Measurements from ENCODE around the gene ZNF462.
"Not testable (repeated sequence)": the region's sequence is repeated elsewhere in the genome, so short reads cannot be mapped to it uniquely, and the experiment has no call there.

The ZNF462 gene

GRCh38 chr9:106890608-106891007 lies 27.6 kb downstream of the ZNF462 start:
- no peak for DNase-seq

DNA sequence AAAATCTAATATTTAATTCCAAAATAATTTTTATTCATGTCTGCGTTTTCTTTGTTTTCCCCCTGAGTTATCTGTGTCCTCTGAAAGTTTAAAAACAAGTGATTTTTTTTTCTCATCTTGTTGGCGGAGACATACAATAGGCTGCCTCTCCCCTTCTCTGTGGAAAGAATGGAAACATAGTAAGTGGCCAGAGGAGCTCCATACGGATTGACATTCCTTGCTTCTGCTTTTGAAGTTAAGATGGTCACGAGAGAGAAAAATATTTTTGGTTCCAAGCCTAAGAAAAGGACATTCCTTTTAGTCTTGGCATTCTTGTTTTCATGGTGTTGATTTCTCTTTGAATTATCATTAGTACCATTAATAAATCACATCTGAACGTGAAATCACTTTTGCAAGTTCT lies 28.3 kb downstream of the ZNF462 start:
- no peak for DNase-seq

- no peak for DNase-seq
Observed at GRCh38 chr9:106892632-106893031, 29.7 kb downstream of the ZNF462 start.

- DNase-seq, result no peak
Observed at GRCh38 chr9:106893088-106893487, 30.1 kb downstream of the ZNF462 start.

DNA sequence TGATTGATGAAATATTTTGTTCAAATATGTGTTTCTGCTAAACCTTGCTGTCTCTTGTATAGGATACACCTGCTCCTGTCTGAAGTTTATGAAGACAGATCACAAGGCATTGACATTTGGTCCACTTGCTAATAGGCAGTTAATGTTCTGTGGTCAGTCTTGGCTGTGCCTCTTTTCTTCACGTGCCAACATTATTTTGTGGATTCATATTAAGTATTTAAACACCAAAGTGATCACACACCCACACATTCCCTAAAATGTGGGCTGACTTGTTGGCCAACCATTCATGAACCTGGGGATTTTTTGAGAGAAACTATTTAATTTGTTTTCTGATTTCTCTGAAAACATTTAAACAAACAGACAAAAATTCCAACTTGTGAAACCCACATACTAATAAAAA lies 33.7 kb downstream of the ZNF462 start:
- DNase-seq, result no peak

DNA sequence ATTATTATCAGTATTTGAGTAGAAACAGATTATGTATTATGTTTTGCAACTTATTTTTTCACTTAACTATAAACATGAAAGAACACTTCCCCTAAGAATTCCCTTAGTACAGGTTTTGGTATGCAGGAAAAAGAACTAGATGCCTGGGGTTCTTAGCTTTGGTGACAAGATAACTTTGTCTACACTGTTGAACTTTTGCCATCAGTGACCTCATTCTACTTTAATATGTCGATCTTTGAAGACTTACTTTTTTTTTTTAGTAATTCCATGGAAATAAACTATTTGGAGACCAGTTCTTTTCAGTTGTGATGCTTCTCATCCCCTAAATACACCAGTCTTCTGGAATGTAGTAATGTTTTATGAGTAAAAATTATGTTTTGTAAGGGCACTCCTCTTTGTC lies 34.3 kb downstream of the ZNF462 start:
- no peak for DNase-seq

- DNase-seq, result no peak
Observed at GRCh38 chr9:106897751-106898150, 34.8 kb downstream of the ZNF462 start.

DNA sequence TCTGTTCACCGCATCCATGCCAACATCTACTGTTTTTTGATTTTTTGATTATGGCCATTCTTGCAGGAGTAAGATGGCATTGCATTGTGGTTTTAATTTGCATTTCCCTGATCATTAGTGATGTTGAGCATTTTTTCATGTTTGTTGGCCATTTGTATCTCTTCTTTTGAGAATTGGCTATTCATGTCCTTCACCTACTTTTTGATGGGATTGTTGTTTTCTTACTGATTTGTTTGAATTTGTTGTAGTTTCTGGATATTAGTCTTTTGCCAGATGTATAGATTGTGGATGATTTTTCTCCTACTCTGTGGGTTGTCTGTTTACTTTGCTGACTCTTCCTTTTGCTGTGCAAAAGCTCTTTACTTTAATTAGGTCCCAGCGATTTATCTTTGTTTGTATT lies 37.6 kb downstream of the ZNF462 start:
- not testable (repeated sequence) for DNase-seq

GRCh38 chr9:106906129-106906528 lies 43.2 kb downstream of the ZNF462 start:
- DNase-seq, result no peak

- no peak for DNase-seq
Observed at GRCh38 chr9:106911951-106912350, 49.0 kb downstream of the ZNF462 start.

DNA sequence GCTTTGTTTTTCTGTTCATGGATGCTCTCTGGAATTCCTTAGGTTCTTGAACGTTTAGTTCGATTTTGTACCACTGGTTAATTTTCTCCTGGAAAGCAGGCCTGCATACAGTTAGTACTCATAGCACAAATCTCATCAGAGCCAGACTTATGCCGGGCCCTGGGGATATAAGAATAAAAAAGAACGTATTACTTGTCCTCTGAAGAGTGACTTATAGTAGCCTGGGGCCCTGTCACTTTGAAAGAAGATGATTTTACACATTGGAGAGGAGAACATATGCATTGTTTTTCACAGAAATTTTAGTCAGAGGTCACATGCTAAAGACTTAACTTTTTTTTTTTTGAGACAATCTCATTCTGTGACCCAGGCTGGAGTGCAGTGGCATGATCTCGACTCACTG lies 50.3 kb downstream of the ZNF462 start:
- DNase-seq, result no peak

DNA sequence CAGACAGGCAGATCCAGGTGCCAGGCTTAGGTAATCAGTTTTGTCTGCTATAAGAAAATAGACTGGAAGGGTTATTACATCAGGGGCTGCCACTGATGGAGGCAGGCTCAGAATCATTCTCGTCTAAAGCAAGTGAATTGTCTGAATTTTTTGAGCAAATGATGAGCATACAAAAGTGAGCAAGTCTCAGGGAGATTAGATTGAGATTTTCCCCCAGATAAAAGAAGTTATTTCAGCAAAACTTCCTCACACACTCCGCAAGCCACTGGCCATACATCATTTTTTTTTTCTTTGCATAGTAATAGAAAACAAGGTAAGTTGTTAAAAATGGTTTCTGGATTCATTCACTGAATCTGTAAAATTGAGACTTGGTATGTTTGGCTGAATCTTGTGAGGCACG lies 52.9 kb downstream of the ZNF462 start:
- no peak for DNase-seq

GRCh38 chr9:106916466-106917235 lies 53.7 kb downstream of the ZNF462 start:
- DNase-seq, result no peak

DNA sequence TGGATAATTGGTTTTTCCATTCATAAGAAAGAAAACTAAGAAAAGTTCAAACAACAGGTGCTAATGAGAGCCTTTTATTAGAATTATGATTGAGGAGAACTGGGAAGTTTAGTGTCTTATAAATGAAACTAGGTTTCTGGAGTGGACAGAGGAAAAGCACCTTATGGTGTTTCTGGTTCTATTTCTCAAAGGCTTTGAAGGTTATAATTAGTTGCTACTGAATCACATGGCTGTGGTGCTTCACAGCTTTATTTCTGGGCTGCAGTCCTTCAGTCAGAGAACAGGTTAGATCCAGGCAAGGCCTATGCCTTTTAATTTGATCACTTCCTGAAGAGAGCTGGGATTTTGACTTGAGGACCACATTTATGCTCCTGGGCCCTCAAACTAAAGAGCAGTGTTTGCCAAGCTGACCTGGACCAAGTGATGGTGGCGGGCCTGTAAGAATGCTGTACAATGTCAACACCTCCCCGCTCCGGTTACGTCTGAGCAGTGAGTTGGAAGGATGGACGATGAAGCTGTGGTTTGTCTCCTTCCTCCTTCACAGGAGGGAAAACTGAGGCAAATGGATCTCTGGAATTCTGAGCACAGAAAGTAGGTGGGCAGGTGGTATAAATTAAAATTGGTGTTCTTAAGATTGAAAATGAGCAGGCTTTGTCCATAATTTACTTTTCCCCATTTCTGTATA lies 56.0 kb downstream of the ZNF462 start:
- no peak for DNase-seq

DNA sequence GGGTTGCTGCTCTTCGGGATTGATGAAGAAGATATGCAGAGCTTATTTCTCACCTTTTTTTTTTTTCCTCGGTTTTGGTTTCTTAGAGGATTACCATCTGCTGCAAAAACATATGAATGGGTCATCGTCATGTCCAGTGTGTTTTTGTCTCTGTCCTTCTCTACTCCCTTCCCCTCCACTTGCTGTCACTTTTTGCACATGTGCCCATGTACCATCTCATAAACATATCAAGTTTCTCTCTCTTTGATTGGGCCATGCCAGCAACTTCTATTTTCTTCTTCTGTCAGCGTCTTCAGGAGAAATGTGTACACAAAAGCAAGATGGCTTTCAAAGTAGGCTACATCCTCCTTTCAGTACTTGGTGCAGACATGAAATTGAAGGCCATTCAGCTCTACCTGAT lies 57.1 kb downstream of the ZNF462 start:
- no peak for DNase-seq

GRCh38 chr9:106920701-106921283 lies 57.8 kb downstream of the ZNF462 start:
- peak; percentile 4 for DNase-seq

DNA sequence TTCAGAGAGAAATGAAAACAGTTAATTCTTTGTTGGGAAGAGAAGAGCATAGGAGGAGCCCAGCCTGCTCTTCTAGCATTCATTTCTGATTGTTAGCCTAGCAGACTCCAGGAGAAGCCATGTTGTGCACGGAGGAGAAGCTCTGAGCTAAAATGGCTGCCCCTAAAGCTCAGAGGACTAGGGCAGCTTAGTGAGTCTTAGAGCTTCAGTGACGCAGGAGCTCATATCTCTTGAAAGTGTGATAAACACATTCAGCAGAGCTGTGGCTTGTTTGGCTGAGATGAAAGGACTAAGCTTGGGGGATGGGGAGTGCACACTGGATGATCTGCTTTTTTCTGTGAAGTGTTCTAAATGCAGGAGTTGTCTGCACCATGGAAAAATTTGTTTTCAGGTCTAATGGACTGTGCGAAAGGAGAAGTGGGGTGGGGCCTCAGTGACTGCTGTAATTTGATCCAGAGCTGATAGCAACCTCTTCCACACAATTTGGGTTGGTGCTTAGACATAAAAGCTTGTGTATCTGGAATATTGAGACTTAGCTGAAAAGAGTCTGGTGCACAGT lies 58.5 kb downstream of the ZNF462 start:
- peak; percentile 61 for DNase-seq

DNA sequence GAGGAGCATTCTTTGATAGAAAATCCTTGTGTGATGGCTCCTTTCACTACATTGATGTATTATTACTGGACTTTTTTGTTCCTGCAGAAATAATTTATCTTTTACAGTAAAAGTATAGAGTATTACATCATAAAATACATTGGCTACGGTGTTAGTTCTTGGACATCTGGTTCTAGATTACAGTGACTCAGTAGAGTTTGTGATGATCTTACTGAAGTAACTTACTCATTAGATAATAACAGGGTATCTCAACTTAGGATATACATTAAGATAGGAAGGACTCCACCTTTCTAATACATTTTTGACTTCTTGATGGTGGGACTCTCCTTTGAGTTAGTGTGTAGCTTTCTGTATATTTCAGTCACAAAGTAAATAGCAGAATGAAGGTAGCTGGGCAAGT lies 59.1 kb downstream of the ZNF462 start:
- DNase-seq, result no peak

DNA sequence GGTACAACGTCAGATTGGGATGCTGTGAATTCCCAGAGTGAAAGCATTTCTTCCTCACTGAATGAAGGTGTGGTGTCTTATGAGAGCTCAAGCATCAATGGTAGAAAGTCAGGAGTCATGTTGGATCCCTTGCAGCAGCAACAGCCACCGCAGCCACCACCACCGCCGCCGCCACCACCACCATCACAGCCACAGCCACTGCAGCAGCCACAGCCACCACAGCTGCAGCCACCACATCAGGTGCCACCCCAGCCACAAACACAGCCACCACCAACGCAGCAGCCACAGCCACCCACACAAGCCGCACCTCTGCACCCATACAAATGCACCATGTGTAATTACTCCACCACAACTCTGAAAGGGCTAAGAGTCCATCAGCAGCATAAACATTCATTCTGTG lies 62.4 kb downstream of the ZNF462 start:
- DNase-seq, result no peak

DNA sequence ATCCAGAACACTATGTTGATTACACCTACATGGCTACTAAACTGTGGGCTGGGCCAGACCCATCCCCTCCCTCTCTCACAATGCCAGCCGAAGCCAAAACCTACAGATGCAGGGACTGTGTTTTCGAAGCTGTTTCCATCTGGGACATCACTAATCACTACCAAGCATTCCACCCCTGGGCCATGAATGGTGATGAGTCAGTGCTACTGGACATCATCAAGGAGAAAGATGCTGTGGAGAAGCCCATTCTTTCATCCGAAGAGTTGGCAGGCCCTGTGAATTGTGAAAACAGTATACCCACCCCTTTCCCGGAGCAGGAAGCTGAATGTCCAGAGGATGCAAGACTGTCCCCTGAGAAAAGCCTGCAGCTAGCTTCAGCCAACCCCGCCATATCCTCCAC lies 65.0 kb downstream of the ZNF462 start:
- no peak for DNase-seq

DNA sequence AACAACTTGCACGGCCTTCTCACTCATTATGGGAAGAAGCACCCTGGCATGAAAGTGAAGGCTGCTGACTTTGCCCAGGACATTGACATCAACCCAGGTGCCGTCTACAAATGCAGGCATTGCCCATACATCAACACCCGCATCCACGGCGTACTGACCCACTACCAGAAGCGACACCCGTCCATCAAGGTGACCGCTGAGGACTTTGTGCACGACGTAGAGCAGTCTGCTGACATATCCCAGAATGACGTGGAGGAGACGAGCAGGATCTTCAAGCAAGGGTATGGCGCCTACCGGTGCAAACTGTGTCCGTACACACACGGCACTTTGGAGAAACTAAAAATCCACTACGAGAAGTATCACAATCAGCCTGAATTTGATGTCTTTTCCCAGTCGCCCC lies 65.4 kb downstream of the ZNF462 start:
- no peak for DNase-seq

GRCh38 chr9:106929471-106930177 lies 66.7 kb downstream of the ZNF462 start:
- DNase-seq, result no peak

GRCh38 chr9:106930477-106930876 lies 67.5 kb downstream of the ZNF462 start:
- DNase-seq, result no peak
